Measurements from ENCODE around the gene TNFRSF6B.

The TNFRSF6B gene

DNA sequence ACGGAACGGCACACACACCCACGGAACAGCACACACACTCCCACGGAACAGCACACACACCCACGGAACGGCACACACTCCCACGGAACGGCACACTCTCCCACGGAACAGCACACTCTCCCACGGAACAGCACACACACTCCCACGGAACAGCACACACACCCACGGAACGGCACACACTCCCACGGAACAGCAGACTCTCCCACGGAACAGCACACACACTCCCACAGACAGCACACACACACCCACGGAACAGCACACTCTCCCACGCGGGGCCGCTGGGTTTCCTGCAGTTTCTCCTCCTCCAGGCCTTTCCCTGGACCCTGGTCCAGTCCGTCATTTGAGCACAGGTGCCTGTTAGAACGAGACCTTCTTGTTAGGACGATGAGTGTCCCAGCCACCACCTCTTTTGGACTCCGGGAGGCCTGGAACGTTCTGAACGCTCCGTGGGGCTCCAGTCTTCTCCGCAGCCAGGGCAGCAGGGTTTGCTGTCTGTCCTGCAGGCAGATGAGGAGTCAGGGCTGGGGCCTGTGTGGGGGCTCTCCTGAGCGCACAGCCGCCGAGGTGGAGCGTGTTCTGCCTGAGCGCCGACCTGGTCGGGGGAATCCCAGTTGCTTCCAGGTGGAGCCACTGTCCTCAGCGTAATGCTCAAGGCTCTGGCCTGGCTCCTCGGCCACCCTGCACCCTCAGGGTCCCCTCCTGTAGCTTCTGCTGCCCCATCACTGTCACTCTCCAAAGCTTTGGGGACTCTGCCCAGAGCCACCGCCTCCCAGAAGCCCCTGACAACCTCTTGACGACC is 17.6 kb upstream of the TNFRSF6B start:
- no peak for DNase-seq (ENCODE audit: low spot score)
- in situ Hi-C loops (cut with MboI; ENCODE audit: low sequenced_read_pairs, unreplicated experiment) = no loop called here
- TF ChIP-seq, protein P1, sequence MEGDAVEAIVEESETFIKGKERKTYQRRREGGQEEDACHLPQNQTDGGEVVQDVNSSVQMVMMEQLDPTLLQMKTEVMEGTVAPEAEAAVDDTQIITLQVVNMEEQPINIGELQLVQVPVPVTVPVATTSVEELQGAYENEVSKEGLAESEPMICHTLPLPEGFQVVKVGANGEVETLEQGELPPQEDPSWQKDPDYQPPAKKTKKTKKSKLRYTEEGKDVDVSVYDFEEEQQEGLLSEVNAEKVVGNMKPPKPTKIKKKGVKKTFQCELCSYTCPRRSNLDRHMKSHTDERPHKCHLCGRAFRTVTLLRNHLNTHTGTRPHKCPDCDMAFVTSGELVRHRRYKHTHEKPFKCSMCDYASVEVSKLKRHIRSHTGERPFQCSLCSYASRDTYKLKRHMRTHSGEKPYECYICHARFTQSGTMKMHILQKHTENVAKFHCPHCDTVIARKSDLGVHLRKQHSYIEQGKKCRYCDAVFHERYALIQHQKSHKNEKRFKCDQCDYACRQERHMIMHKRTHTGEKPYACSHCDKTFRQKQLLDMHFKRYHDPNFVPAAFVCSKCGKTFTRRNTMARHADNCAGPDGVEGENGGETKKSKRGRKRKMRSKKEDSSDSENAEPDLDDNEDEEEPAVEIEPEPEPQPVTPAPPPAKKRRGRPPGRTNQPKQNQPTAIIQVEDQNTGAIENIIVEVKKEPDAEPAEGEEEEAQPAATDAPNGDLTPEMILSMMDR (IDR thresholded peaks at IDR 0.05; ENCODE audit: borderline replicate concordance, control extremely low read depth, extremely low read depth, insufficient read depth, missing control alignments) = no peak

DNA sequence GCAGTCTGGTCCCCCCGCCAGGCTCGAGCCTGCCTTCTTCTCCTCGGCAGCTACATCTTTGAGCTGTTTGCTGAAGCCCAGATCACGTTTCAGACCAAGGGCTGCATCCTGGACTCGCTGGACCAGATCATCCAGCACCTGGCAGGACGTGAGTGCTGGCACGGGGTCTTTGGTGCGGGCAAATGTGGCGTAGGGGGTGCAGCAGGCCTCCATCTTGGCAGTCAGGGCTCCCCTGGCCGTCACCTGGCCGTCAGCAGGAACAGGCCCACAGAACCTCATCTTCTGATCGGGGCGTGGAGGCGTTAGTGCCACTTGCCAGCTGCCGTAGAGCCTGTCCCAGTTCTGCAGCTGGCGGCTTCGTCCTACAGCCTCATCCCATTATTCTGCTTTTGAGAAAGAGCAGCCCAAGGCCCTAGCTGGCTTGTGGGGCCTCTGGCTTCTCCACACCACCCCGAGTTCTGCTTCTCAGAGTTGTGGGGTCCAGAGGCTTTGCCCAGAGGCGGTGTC is 16.6 kb upstream of the TNFRSF6B start:
- DNase-seq (ENCODE audit: low spot score) = no peak
- in situ Hi-C loops (cut with MboI; ENCODE audit: low sequenced_read_pairs, unreplicated experiment) = no loop called here
- TF ChIP-seq, protein P1 (IDR thresholded peaks at IDR 0.05; ENCODE audit: borderline replicate concordance, control extremely low read depth, extremely low read depth, insufficient read depth, missing control alignments) = no peak

DNA sequence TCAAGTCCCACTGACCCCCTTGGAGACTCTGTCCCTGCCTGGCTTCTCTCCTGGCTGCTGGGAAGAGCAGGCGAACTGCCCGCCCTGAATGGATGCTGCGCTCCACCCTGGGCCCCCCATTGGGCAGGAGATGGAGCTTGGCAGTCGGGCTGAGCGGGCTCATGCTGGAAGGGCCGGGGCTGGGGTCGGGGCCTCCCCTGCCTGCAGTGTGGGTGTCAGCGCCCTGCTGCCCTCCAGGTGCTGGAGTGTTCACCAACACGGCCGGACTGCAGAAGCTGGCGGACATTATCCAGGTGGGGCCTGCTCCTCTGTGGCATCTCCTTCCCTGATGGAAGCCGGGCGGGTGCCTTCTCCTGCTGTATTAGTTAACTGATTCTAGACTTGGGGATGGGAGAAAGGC is 16.0 kb upstream of the TNFRSF6B start:
- DNase-seq (ENCODE audit: low spot score) = no peak
- TF ChIP-seq, protein P1 (IDR thresholded peaks at IDR 0.05; ENCODE audit: borderline replicate concordance, control extremely low read depth, extremely low read depth, insufficient read depth, missing control alignments) = no peak
- in situ Hi-C loops (cut with MboI; ENCODE audit: low sequenced_read_pairs, unreplicated experiment) = no loop called here

DNA sequence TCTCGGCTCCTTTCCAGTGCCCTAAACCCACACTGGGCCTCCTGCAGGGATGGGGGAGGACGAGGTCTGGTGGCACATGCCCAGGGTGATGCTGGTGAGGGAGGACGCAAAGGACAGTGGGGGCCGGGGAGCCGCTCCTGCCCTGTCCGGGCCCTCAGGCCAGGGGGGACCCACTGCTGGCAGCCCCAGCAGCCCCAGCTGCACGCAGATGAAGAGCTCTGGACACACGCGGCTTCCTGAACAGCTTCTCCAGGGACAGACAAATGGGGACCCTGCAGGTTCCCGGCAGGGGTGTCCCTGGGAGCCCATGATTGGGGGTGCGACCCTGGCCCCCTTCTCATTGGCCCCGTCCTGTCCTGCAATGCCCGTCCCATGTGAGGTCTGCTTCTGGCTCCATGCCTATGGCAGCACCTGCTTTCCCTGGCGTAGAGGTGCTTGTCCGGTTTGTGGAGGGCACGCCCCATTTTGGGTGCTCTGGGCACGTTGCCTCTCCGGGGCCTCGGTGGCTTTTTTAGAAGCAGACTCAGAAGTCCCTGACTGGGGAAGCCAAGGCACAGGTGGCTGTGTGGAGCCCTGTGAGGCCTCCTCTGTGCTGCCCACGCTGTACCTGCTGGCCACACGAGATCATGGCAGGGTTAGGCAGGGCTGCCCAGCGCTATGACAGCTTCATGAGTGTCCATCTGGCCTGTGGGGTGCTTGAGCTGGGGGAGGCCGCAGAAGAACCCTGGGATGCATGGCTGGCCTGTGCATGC is 15.4 kb upstream of the TNFRSF6B start:
- TF ChIP-seq, protein P1 (IDR thresholded peaks at IDR 0.05; ENCODE audit: borderline replicate concordance, control extremely low read depth, extremely low read depth, insufficient read depth, missing control alignments) = no peak
- no peak for DNase-seq (ENCODE audit: low spot score)
- in situ Hi-C loops (cut with MboI; ENCODE audit: low sequenced_read_pairs, unreplicated experiment) = no loop called here

DNA sequence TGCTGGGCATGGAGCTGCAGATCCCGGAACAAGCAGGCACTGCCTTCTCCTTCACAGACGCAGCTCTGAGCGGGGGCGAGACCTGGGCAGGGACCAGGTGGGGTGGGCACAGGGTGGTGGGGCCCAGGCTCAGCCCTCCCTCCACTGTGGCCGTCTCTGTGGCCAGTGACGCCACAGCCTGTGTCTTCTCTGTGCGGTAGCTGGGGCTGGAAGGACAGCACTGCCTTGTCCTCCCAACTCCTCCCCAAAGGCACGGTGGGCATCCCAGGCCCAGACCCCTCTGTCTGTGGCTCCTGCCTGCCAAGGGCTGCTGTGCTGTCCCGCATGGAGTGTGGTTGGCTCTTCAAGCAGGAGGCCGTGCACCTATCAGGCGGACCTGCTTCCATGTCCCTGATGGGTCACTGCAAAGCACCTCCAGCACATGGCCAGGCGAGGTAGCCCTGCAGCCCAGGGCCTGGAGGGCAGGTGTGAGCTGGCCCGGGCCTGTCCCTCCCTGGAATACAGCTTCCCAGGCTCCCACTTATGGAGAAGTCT is 14.8 kb upstream of the TNFRSF6B start:
- no peak for DNase-seq (ENCODE audit: low spot score)
- in situ Hi-C loops (cut with MboI; ENCODE audit: low sequenced_read_pairs, unreplicated experiment) = no loop called here
- TF ChIP-seq, protein P1 (IDR thresholded peaks at IDR 0.05; ENCODE audit: borderline replicate concordance, control extremely low read depth, extremely low read depth, insufficient read depth, missing control alignments) = no peak

DNA sequence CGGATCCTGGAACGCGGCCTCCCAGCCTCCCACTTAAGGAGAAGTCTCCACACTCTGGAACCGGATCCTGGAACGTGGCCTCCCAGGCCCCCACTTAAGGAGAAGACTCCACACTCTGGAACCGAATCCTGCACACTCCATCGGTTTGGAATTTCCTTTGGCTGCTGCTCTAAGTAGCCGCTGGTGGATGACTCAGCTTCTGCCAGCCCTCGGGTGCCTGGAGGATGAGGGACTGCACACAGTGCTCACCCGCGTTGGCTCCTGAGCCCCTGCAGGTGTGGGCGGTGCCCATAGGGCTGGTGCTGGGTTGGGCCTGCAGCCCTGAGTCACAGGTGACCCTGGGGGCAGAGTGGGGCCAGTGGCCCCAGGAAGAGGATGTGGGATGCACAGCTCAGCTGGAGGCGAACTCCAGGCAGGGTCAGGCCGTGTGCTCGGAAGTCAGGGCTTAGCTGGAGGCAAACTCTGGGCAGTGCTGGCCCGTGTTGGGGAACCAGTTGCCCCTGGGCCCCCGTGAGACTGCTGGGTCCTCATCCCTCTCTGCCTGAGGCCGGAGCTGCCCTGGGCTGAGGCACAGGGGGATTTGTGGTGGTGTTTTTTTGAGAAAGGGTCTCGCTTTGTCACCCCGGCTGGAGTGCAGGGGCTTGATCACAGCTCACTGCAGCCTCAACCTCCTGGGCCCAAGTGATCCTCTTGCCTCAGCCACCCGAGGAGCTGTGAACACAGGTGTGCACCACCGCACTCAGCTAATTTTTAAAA is 13.9 kb upstream of the TNFRSF6B start:
- in situ Hi-C loops (cut with MboI; ENCODE audit: low sequenced_read_pairs, unreplicated experiment) = no loop called here
- TF ChIP-seq, protein P1 (IDR thresholded peaks at IDR 0.05; ENCODE audit: borderline replicate concordance, control extremely low read depth, extremely low read depth, insufficient read depth, missing control alignments) = no peak
- DNase-seq (ENCODE audit: low spot score) = no peak

Measured in GM13976 (cell line).